GM13977 (cell line): ENCODE results near the gene TP53I11.

Source experiments
- DNase-seq: peaks from one replicate; pipeline ENCODE4 v3.0.0; 2012; ENCODE audit warnings: low spot score
- in situ Hi-C: fragments of 300-500 bp; cut with MboI; formaldehyde crosslinking; loops from one replicate; pipeline ENCODE4 v1.12.0; 2022; ENCODE audit warnings: low sequenced_read_pairs, low pct_unique_long_range_greater_than_20kb, mixed read lengths, inconsistent platforms; ENCODE audit not compliant: unreplicated experiment
- TF ChIP-seq, protein P1 (sequence below): IDR thresholded peaks from 2 replicates; pipeline ENCODE4 v1.5.1; 2012; ENCODE audit warnings: mild to moderate bottlenecking, control low read depth; ENCODE audit not compliant: insufficient read depth; ENCODE audit errors: extremely low read depth, missing control alignments

Gene TP53I11

DNA sequence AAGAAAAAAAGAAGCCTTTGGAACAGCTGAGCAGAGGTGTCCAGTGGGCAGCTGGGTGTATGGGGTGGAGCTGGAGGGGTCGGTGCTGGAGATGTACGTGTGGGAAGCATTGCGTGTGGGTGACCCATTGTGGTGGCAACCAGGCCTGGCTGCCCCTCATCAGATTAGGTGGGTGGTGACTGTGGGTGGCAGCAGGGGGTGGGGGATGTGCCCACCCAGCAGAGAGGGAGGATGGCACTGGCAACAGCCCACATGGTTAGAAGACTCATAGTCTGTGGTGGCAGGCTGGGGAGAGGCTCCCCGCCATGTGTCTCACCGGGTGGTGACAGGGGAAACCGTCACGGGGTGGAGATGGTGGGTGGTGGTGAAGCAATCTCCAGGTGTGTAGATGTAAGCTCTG lies 27.6 kb downstream of the TP53I11 start:
- TF ChIP-seq, protein P1, sequence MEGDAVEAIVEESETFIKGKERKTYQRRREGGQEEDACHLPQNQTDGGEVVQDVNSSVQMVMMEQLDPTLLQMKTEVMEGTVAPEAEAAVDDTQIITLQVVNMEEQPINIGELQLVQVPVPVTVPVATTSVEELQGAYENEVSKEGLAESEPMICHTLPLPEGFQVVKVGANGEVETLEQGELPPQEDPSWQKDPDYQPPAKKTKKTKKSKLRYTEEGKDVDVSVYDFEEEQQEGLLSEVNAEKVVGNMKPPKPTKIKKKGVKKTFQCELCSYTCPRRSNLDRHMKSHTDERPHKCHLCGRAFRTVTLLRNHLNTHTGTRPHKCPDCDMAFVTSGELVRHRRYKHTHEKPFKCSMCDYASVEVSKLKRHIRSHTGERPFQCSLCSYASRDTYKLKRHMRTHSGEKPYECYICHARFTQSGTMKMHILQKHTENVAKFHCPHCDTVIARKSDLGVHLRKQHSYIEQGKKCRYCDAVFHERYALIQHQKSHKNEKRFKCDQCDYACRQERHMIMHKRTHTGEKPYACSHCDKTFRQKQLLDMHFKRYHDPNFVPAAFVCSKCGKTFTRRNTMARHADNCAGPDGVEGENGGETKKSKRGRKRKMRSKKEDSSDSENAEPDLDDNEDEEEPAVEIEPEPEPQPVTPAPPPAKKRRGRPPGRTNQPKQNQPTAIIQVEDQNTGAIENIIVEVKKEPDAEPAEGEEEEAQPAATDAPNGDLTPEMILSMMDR, result no peak
- no peak for DNase-seq
- in situ Hi-C loops, result no loop called here

DNA sequence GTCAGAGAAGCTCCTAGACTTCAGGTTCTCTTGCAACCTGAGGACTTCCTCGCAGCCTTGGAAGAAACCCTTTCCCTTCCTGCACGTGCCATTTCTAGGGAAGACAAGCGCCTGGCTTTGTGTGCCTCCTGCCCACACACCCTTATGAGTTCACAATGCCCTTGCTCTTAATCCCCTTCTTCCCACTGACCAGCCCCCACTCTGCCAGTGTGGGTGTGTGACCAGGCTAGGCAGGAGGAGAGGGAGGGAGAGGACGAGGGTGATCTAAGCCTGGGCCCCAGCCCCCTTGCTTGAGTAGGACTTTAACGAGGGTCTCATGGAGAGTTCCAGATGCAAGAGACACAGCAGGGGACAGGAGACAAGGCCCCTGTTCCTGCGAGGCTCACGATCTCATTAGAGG lies 30.2 kb downstream of the TP53I11 start:
- TF ChIP-seq, protein P1, result no peak
- in situ Hi-C loops, result no loop called here
- DNase-seq, result no peak

DNA sequence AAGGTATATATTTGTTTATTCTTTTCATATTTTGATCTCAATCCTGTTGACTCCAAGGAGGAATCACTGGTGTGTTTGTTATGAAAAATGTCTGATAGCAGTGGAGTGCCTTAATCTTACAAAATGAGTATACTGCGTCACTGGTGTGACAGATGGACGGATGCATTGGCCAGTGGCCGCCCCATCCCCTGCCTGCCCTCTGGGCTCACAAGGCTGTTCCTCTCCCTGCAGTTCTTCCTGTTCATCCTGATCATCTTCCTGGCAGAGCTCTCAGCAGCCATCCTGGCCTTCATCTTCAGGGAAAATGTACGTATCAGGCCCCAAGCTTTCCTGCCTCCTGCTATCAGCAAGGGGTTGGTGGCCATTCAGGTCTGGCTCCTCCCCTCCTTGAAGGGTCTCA lies 32.9 kb downstream of the TP53I11 start:
- TF ChIP-seq, protein P1, result no peak
- no peak for DNase-seq
- in situ Hi-C loops, result no loop called here

DNA sequence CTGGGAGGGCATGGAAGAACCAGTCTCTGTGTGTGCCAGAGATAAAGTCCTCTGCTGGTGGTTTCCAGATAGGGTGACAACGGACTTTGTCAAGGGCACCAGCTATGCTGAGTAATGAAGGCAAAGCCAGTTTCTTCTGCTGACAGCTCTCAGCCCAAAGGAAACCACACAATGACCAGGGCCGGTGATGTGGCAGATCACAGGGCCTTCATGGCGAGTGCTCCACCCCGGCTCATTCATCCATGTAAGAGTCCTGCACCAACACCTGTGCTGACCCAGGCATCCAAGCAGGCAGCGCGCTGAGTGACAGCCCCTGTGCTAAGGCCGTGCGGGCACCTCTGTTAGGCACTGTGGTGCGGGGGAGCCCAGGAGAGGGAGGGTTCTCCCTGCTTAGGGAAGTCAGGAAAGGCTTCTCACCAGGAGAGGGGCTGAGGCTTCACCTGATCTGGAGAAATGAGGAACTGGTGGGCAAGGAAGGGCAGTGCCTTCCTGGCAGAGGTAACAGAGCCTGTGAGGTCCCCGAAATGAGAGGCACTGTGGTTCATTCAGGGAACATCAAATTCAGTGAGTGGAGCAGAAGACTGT lies 33.8 kb downstream of the TP53I11 start:
- in situ Hi-C loops, result no loop called here
- TF ChIP-seq, protein P1, result no peak
- no peak for DNase-seq

DNA sequence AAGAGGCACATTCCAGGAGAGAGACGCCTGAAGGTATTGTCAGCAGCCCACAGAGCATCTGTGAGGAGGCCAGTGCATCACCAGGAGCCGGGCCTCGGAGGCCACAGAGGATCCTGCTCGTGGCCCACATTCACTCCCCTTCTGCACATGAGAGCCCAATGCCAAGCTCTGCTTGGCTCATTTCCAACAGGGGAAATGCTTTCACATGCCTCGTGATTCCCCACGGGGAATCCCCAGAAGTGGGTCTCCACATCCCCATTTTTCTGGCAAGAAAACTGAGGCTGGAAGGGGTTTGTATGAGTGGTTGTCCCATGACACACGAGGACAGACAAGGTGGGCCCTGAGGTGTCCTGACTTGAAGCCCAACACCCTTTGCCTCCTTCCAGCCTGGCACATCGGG lies 34.4 kb downstream of the TP53I11 start:
- TF ChIP-seq, protein P1, result no peak
- in situ Hi-C loops, result no loop called here
- DNase-seq, result no peak

DNA sequence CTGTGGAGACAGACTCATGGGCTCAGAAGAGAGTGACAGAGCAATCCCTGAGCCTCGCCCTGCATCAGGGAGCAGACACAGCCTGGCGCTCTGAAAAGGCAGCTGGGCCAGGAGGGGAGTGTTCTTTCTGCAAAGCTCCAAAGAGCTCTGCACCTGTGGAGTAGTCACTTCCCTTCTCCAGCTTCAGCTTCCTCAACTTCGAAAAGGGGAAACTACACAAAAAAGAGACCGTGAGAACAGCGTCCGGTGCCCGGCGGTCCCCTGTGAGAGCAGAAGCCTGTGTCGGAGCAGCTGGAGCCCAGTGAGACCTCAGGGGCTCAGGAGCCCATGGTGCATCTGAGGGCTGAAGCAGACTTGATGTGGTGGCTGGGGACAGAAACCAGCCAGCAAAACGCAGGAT lies 35.1 kb downstream of the TP53I11 start:
- no peak for DNase-seq
- TF ChIP-seq, protein P1, result no peak
- in situ Hi-C loops, result no loop called here

DNA sequence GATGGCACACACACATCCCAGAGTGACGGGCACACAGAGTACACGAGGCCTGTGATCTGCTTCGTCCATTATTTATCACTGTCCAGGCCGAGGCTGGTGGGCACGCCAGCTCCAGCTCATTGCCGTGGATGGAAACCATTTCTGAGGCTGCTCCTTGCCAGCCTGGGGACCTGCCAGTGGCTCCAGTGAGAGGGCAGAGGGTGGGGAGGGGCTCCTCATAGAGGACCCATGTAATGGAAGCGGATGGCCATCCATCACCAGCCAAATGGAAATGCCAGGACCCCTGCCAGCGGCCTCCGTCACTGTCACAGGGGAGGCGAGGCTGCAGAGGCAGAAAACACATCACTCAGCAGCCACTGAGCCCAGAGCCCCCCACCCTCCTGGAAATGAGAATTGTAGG lies 35.7 kb downstream of the TP53I11 start:
- TF ChIP-seq, protein P1, result no peak
- DNase-seq, result no peak
- in situ Hi-C loops, result no loop called here
